ENCODE measurements around the gene ENHO. TPM values are rescaled to one million over a fixed set of nuclear protein-coding genes. Genes with fewer than 3 reads are reported as not detected.

Gene ENHO
- total RNA-seq, 2 experiments from 2014 or later = 0.45 TPM; not detected in 1

DNA sequence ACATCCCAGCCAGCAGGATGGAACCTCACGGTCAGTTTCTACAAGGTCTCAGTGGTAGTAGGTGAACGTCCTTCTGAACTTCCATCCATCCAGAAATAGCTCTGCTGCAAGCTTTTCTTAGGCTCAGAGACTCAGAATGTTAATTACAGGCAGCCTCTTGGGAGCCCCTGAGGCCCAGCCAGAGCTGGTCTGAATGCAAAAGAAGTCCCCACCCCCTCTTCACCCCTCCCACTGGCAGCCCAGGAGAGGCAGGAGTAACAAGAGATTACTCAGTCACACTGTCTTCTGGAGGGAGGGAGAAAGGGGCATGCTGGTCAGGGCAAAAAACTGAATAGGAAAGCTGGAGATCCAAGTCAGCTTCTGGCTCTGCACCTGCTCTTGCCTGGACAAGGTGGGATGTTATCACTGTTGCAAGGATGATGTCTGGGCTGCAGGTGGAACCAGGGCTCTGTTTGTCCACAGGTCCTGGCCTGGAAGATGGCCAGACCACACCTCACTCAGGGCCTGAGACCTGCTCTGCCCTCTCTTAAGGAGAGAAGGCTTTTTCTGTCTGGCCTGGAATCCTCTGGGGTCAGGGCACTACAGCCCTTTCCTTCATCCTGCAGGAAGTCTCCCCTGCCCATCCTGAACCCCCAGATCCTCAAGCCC is 9.1 kb downstream of the ENHO start:
- Histone ChIP-seq H3K27me3 (ENCODE audit: control insufficient read depth in 1 of 2, insufficient read depth in 2 of 2, low read length in 2 of 2) (no peaks in the 10 kb centered on the region), H3K4me1 (ENCODE audit: insufficient read depth, low read length) (no peaks in the 10 kb centered on the region), H3K27ac (ENCODE audit: low read depth in 1 of 2, low read length in 2 of 2) (no peak overlapping the region), H3K4me3 (ENCODE audit: low read length) (no peak overlapping the region), H3K9me3 (ENCODE audit: control insufficient read depth in 1 of 2, insufficient read depth in 1 of 2, low read length in 2 of 2) (no peaks in the 10 kb centered on the region), H3K36me3 (ENCODE audit: insufficient read depth, low read length) (no peaks in the 10 kb centered on the region)
- TF ChIP-seq, protein P1, sequence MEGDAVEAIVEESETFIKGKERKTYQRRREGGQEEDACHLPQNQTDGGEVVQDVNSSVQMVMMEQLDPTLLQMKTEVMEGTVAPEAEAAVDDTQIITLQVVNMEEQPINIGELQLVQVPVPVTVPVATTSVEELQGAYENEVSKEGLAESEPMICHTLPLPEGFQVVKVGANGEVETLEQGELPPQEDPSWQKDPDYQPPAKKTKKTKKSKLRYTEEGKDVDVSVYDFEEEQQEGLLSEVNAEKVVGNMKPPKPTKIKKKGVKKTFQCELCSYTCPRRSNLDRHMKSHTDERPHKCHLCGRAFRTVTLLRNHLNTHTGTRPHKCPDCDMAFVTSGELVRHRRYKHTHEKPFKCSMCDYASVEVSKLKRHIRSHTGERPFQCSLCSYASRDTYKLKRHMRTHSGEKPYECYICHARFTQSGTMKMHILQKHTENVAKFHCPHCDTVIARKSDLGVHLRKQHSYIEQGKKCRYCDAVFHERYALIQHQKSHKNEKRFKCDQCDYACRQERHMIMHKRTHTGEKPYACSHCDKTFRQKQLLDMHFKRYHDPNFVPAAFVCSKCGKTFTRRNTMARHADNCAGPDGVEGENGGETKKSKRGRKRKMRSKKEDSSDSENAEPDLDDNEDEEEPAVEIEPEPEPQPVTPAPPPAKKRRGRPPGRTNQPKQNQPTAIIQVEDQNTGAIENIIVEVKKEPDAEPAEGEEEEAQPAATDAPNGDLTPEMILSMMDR (IDR thresholded peaks at IDR 0.05) = no peak
- H3K36me3 Mint-ChIP-seq (ENCODE audit: low read depth) = no peaks in the 10 kb centered on the region
- ATAC-seq (ENCODE audit: poor library complexity) = no peak
- ChIA-PET POLR2A (no interaction called here), CTCF (no interaction called here)
- no peaks in the 10 kb centered on the region for H3K9me3 Mint-ChIP-seq
- no peak for DNase-seq
- H3K4me1 Mint-ChIP-seq (ENCODE audit: low read depth) = no peaks in the 10 kb centered on the region
- H3K27me3 Mint-ChIP-seq = peaks cover 5% of the 10 kb centered on the region
- no peak overlapping the region for H3K4me3 Mint-ChIP-seq
- intact Hi-C loops (cut with DNase I, micrococcal nuclease) = no loop called here
- no peak overlapping the region for H3K27ac Mint-ChIP-seq

DNA sequence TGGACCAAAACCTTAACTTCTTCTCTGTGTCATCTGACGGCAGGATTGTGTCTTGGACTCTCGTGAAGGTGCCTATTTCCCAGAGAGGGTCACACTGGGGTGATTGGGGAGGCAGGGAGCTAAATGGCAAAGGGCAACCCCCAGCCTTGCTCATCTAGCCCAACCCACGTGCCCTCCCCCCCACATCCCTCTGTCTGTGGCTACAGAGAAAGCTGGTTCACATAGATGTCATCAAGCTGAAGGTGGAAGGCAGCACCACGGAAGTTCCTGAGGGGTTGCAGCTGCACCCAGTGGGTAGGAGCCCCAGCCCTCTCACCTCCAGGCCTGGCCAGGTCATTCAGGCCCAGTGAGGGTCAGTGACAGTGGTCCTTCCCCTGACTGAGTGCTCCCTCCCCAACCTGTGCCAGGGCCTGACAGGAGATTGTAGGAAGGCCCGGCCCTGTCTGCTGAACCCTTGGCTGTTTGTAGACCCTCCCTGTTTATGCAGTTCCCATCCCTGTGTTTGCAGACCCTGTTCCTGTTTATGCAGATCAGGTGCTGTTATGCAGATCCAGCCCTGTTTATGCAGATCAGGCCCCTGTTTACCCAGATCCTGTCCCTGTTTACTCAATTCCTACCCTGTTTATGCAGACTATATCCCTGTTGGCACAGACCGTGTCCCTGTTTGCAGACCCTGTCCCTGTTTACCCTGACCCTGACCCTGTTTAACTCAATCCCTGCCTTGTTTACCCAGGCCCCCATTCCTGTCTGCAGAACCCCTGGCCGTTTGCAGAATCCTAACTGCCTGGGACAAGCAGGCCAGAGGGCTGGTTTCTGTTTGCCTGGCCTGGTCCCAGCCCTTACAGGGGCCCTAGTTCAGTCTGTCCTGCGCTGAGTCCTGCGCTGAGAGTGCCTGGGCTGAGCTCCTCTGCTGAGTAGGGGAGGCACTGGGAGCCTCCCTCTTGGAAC is 10.4 kb downstream of the ENHO start:
- no peaks in the 10 kb centered on the region for H3K4me1 Mint-ChIP-seq (ENCODE audit: low read depth)
- Histone ChIP-seq H3K36me3 (ENCODE audit: insufficient read depth, low read length) (no peaks in the 10 kb centered on the region), H3K27me3 (ENCODE audit: control insufficient read depth in 1 of 2, insufficient read depth in 2 of 2, low read length in 2 of 2) (no peaks in the 10 kb centered on the region), H3K27ac (ENCODE audit: low read depth in 1 of 2, low read length in 2 of 2) (no peak overlapping the region), H3K4me3 (ENCODE audit: low read length) (no peak overlapping the region), H3K4me1 (ENCODE audit: insufficient read depth, low read length) (no peaks in the 10 kb centered on the region), H3K9me3 (ENCODE audit: control insufficient read depth in 1 of 2, insufficient read depth in 1 of 2, low read length in 2 of 2) (no peaks in the 10 kb centered on the region)
- no peak overlapping the region for H3K4me3 Mint-ChIP-seq
- peaks cover 5% of the 10 kb centered on the region for H3K27me3 Mint-ChIP-seq
- no peaks in the 10 kb centered on the region for H3K9me3 Mint-ChIP-seq
- no peak overlapping the region for H3K27ac Mint-ChIP-seq
- ChIA-PET CTCF (no interaction called here), POLR2A (no interaction called here)
- DNase-seq (no peak), ATAC-seq (ENCODE audit: poor library complexity) (no peak)
- intact Hi-C loops (cut with DNase I, micrococcal nuclease) = no loop called here
- TF ChIP-seq, protein P1 (IDR thresholded peaks at IDR 0.05) = no peak
- H3K36me3 Mint-ChIP-seq (ENCODE audit: low read depth) = no peaks in the 10 kb centered on the region

DNA sequence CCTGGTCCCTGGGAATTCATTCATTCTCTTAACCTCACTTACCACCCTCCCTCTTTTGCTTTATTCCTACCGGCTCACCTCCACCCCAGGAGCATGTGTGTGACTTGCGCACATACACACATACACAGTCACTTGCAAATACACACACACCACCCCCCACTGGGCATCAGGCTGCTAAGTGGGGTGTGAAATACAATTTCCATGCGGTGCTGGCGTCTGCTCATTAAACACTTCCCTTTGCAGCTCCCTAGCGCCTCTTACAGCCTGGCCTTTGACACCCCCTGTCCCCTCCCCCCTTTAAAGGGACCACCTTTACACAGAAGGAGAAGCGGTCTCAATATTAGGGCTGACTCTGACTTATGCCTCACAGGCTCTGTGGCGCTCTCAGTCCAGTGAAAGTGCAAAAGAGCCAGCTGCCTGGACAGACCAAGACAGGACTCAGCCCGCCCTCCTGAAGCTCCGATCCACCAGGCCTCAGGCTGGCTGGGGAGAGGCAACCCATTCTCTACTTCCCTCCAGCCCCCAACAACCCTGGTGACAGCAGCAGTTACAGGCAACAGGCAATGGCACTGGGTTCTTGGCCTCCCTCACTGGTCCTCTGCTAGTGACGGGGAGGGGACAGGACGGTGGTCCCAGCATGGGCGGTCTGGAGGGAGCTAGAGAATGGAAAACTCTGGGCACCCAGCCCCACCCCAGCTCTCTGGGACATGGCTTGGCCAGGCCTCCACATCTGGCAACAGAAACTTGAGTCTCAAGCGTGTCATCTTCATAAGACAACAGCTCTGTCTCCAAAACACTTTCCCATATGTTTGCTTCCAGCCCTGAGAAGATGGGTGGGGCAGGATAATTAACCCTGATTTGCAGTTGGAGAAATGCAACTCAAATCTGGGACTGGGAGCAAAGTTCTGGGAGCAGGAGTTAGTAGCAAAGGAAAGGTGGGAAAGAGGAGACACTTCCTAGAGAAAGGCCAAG is 12.0 kb downstream of the ENHO start:
- Mint-ChIP-seq H3K9me3 (no peaks in the 10 kb centered on the region), H3K4me1 (ENCODE audit: low read depth) (no peaks in the 10 kb centered on the region), H3K27ac (no peak overlapping the region), H3K36me3 (ENCODE audit: low read depth) (no peaks in the 10 kb centered on the region), H3K4me3 (no peak overlapping the region), H3K27me3 (peaks cover 7% of the 10 kb centered on the region)
- intact Hi-C loops (cut with DNase I, micrococcal nuclease) = no loop called here
- no peak for DNase-seq
- Histone ChIP-seq H3K27me3 (ENCODE audit: control insufficient read depth in 1 of 2, insufficient read depth in 2 of 2, low read length in 2 of 2) (no peaks in the 10 kb centered on the region), H3K36me3 (ENCODE audit: insufficient read depth, low read length) (no peaks in the 10 kb centered on the region), H3K4me1 (ENCODE audit: insufficient read depth, low read length) (no peaks in the 10 kb centered on the region), H3K4me3 (ENCODE audit: low read length) (no peak overlapping the region), H3K27ac (ENCODE audit: low read depth in 1 of 2, low read length in 2 of 2) (no peak overlapping the region), H3K9me3 (ENCODE audit: control insufficient read depth in 1 of 2, insufficient read depth in 1 of 2, low read length in 2 of 2) (no peaks in the 10 kb centered on the region)
- CTCF ChIA-PET = no interaction called here
- POLR2A ChIA-PET = no interaction called here
- ATAC-seq (ENCODE audit: poor library complexity) = no peak
- TF ChIP-seq, protein P1 (IDR thresholded peaks at IDR 0.05) = no peak

All from CD4-positive, alpha-beta T cell (primary cell).